OCI-LY1 (cell line): ENCODE data around the gene GALR1.

Experiments
- H2AFZ ChIP-seq: fragments of 200-600 bp; sonication (generic), shearing (Covaris generic); 2 replicates; pipeline ENCODE4 v1.6.0; 2014; ENCODE audit warnings: antibody characterized with exemption, mild to moderate bottlenecking, low read length
- H3F3A ChIP-seq: fragments of 200-600 bp; sonication (generic), shearing (Covaris generic); 2 replicates; pipeline ENCODE4 v1.6.0; 2014; ENCODE audit warnings: mild to moderate bottlenecking, antibody characterized with exemption, low read length, moderate library complexity; ENCODE audit not compliant: insufficient read depth
- H3K27ac ChIP-seq: fragments of 200-600 bp; sonication (generic); 2 replicates; pipeline ENCODE4 v1.5.1; 2014; ENCODE audit warnings: low read length, mixed run types, mild to moderate bottlenecking, low read depth; ENCODE audit not compliant: poor library complexity, severe bottlenecking
- H3K27me3 ChIP-seq: fragments of 200-600 bp; sonication (generic); 2 replicates; pipeline ENCODE4 v1.6.0; 2014; ENCODE audit warnings: antibody characterized with exemption, mild to moderate bottlenecking, low read length, moderate library complexity; ENCODE audit not compliant: insufficient read depth
- H3K36me3 ChIP-seq: fragments of 200-600 bp; sonication (generic); 2 replicates; pipeline ENCODE4 v1.6.1; 2014; ENCODE audit warnings: mild to moderate bottlenecking, antibody characterized with exemption, low read length, moderate library complexity, mixed read lengths; ENCODE audit not compliant: insufficient read depth
- H3K4me1 ChIP-seq: fragments of 200-600 bp; sonication (generic); 2 replicates; pipeline ENCODE4 v1.5.1; 2014; ENCODE audit warnings: mild to moderate bottlenecking, low read length, moderate library complexity; ENCODE audit not compliant: insufficient read depth, severe bottlenecking
- H3K4me2 ChIP-seq: fragments of 200-600 bp; sonication (generic), shearing (Covaris generic); 2 replicates; pipeline ENCODE4 v1.6.1; 2014; ENCODE audit warnings: low read length
- H3K4me3 ChIP-seq: fragments of 200-600 bp; sonication (generic); 2 replicates; pipeline ENCODE4 v1.5.1; 2014; ENCODE audit warnings: low read length, low read depth, mild to moderate bottlenecking, mixed read lengths; ENCODE audit not compliant: poor library complexity, severe bottlenecking
- H3K79me2 ChIP-seq: fragments of 200-600 bp; shearing (Covaris generic); 2 replicates; pipeline ENCODE4 v1.6.1; 2016; ENCODE audit warnings: mixed run types, low read length, mixed read lengths; ENCODE audit not compliant: insufficient read depth
- H3K9ac ChIP-seq: fragments of 200-600 bp; sonication (generic), shearing (Covaris generic); 2 replicates; pipeline ENCODE4 v1.6.1; 2014; ENCODE audit warnings: mild to moderate bottlenecking, low read length, mixed read lengths
- H3K9me2 ChIP-seq: fragments of 200-600 bp; sonication (generic), shearing (Covaris generic); 2 replicates; pipeline ENCODE4 v1.6.1; 2014; ENCODE audit warnings: low read depth, mild to moderate bottlenecking, low read length, mixed read lengths
- H3K9me3 ChIP-seq: fragments of 200-600 bp; shearing (Covaris generic); 2 replicates; pipeline ENCODE4 v1.6.1; 2014; ENCODE audit warnings: low read length, mixed read lengths
- H4K20me1 ChIP-seq: fragments of 200-600 bp; sonication (generic), shearing (Covaris generic); 2 replicates; pipeline ENCODE4 v1.6.0; 2016; ENCODE audit warnings: mild to moderate bottlenecking, low read length; ENCODE audit not compliant: insufficient read depth
- CTCF ChIP-seq: fragments of 200-600 bp; sonication (generic), shearing (Covaris generic); IDR thresholded peaks from 2 replicates; pipeline ENCODE4 v1.5.1; 2017; ENCODE audit warnings: mild to moderate bottlenecking, antibody characterized with exemption, low read length, moderate library complexity, mixed read lengths
- EZH2 ChIP-seq: fragments of 200-600 bp; sonication (generic), shearing (Covaris generic); IDR thresholded peaks from 2 replicates; pipeline ENCODE4 v1.8.0; 2017; ENCODE audit warnings: borderline replicate concordance, mixed run types, mild to moderate bottlenecking, antibody characterized with exemption, low read length, moderate library complexity, mixed read lengths

The GALR1 gene

GRCh38 chr18:77320971-77321559 is 71.4 kb downstream of the GALR1 start:
- H3F3A ChIP-seq: no peaks in the 10 kb centered on the region
- no peak overlapping the region for H3K4me2 ChIP-seq
- H3K27me3 ChIP-seq: no peaks in the 10 kb centered on the region
- H3K9ac ChIP-seq: no peak overlapping the region
- H3K9me3 ChIP-seq: no peaks in the 10 kb centered on the region
- no peaks in the 10 kb centered on the region for H3K79me2 ChIP-seq
- H3K27ac ChIP-seq: no peak overlapping the region
- H3K9me2 ChIP-seq: no peaks in the 10 kb centered on the region
- no peak overlapping the region for H3K4me3 ChIP-seq
- H4K20me1 ChIP-seq: no peaks in the 10 kb centered on the region
- H2AFZ ChIP-seq: no peak overlapping the region
- H3K36me3 ChIP-seq: no peaks in the 10 kb centered on the region
- no peak for TF ChIP-seq CTCF
- TF ChIP-seq EZH2: no peak
- no peaks in the 10 kb centered on the region for H3K4me1 ChIP-seq

- Histone ChIP-seq H3K4me2 (no peak overlapping the region), H2AFZ (no peak overlapping the region), H3K9ac (no peak overlapping the region), H3K4me1 (no peaks in the 10 kb centered on the region), H3K4me3 (no peak overlapping the region), H4K20me1 (no peaks in the 10 kb centered on the region), H3K79me2 (no peaks in the 10 kb centered on the region), H3K27ac (no peak overlapping the region), H3K36me3 (no peaks in the 10 kb centered on the region), H3K27me3 (no peaks in the 10 kb centered on the region), H3F3A (no peaks in the 10 kb centered on the region), H3K9me2 (no peaks in the 10 kb centered on the region), H3K9me3 (no peaks in the 10 kb centered on the region)
- TF ChIP-seq CTCF: no peak
- TF ChIP-seq EZH2: no peak
Observed at GRCh38 chr18:77321823-77322805, 72.5 kb downstream of the GALR1 start.

- Histone ChIP-seq H2AFZ (no peak overlapping the region), H3K27me3 (no peaks in the 10 kb centered on the region), H3K9me3 (no peaks in the 10 kb centered on the region), H3K9ac (no peak overlapping the region), H3K4me3 (no peak overlapping the region), H3K27ac (no peak overlapping the region), H3K9me2 (no peaks in the 10 kb centered on the region), H3K4me1 (no peaks in the 10 kb centered on the region), H4K20me1 (no peaks in the 10 kb centered on the region), H3K4me2 (no peak overlapping the region), H3K36me3 (no peaks in the 10 kb centered on the region), H3K79me2 (no peaks in the 10 kb centered on the region), H3F3A (no peaks in the 10 kb centered on the region)
- no peak for TF ChIP-seq CTCF
- TF ChIP-seq EZH2: no peak
Observed at GRCh38 chr18:77323640-77324299, 74.1 kb downstream of the GALR1 start.
